Mesothelial cell of epicardium (in vitro differentiated cells): ENCODE results near the gene GOLIM4. TPM values are rescaled to one million over a fixed set of nuclear protein-coding genes. Genes with fewer than 3 reads are reported as not detected.
"Not testable (repeated sequence)": the region's sequence is repeated elsewhere in the genome, so short reads cannot be mapped to it uniquely, and the experiment has no call there.

Experiments used
- DNase-seq, 2 experiments: peaks; one replicate each; pipeline ENCODE4 v3.0.0; 2021; ENCODE audit warnings: low spot score in 2 of 2; ENCODE audit not compliant: unreplicated experiment in 2 of 2
- H3K27ac Mint-ChIP-seq: 2 replicates; pipeline ENCODE4 v1.8.0; 2021; ENCODE audit warnings: mixed read lengths
- H3K27me3 Mint-ChIP-seq: 2 replicates; pipeline ENCODE4 v1.8.0; 2021; ENCODE audit warnings: low read depth, mixed read lengths
- H3K36me3 Mint-ChIP-seq: 2 replicates; pipeline ENCODE4 v1.8.0; 2021; ENCODE audit warnings: mixed read lengths
- H3K4me1 Mint-ChIP-seq: 2 replicates; pipeline ENCODE4 v1.8.0; 2021; ENCODE audit warnings: mixed read lengths
- H3K4me3 Mint-ChIP-seq: 2 replicates; pipeline ENCODE4 v1.8.0; 2021; ENCODE audit warnings: mild to moderate bottlenecking, moderate library complexity, mixed read lengths
- H3K9me3 Mint-ChIP-seq: 2 replicates; pipeline ENCODE4 v1.8.0; 2021; ENCODE audit warnings: mixed read lengths
- total RNA-seq: library from RNA; stranded (reverse); gene quantifications from 3 replicates; pipeline ENCODE4 v1.2.1, GENCODE V29; 2021
- TF ChIP-seq, protein P1 (sequence below): fragments of 200-600 bp; sonication (generic); IDR thresholded peaks from one replicate; pipeline ENCODE4 v1.5.0; 2021; ENCODE audit warnings: antibody characterized with exemption; ENCODE audit not compliant: unreplicated experiment

The GOLIM4 gene
- total RNA-seq, 1 donor from 2014 or later: 93.7 TPM

DNA sequence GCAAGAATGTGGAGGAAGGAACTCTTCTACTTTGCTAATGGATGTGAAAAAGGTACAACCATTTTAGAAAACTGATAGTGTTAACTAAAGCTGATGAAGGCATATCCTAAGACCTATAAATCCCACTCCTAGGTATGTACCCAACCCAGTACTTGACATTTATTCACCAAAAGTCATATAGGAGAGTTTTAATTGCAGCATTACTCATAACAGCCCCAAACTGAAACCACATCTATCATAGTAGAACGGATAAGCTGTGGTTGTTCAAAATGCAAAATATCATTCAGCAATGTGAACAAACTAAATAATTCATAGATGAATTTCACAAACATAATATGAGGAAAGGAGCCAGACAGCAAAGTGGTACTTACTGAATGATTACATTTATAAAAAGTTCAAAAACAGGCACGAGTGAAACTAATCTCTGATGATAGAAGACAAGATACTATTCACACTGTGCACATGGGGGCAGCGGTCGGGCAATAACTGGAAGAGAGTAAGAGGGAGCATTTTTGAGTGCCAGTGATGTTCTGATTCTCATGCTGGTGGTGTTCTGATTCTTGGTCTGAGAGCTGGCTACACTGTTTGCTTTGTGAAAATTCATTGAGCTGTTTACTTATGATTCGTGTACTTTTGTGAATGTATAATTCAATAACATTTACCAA is 34.3 kb downstream of the GOLIM4 start:
- Mint-ChIP-seq H3K4me3 (no peak overlapping the region), H3K9me3 (peaks cover 32% of the 10 kb centered on the region), H3K27ac (peak overlapping the region; percentile 4), H3K27me3 (no peaks in the 10 kb centered on the region), H3K36me3 (peaks cover 30% of the 10 kb centered on the region), H3K4me1 (peaks cover 33% of the 10 kb centered on the region)
- TF ChIP-seq, protein P1, sequence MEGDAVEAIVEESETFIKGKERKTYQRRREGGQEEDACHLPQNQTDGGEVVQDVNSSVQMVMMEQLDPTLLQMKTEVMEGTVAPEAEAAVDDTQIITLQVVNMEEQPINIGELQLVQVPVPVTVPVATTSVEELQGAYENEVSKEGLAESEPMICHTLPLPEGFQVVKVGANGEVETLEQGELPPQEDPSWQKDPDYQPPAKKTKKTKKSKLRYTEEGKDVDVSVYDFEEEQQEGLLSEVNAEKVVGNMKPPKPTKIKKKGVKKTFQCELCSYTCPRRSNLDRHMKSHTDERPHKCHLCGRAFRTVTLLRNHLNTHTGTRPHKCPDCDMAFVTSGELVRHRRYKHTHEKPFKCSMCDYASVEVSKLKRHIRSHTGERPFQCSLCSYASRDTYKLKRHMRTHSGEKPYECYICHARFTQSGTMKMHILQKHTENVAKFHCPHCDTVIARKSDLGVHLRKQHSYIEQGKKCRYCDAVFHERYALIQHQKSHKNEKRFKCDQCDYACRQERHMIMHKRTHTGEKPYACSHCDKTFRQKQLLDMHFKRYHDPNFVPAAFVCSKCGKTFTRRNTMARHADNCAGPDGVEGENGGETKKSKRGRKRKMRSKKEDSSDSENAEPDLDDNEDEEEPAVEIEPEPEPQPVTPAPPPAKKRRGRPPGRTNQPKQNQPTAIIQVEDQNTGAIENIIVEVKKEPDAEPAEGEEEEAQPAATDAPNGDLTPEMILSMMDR: no peak
- DNase-seq: no peak

DNA sequence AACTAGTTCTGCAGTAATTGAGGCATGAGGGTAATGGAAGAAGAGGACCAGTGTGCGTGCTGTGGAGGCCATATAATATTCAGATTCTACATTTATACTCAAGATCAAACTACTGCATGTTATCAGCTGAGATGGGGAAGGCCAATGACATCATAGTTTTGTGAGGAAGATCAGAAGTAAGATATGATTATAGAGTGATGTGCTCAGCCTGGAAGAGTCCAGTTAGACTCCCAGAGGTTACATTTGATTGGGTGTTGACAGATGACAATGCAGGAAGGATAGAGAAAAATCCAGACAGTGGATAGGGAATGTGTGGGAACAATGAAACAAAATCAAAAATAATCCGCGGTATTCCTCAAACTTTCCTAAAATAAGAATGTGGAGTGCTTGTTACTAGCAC is 35.4 kb downstream of the GOLIM4 start:
- TF ChIP-seq, protein P1: no peak
- H3K9me3 Mint-ChIP-seq: peaks cover 33% of the 10 kb centered on the region
- H3K4me1 Mint-ChIP-seq: peaks cover 22% of the 10 kb centered on the region
- no peak for DNase-seq
- no peak overlapping the region for H3K4me3 Mint-ChIP-seq
- H3K27ac Mint-ChIP-seq: no peak overlapping the region
- peaks cover 40% of the 10 kb centered on the region for H3K36me3 Mint-ChIP-seq
- no peaks in the 10 kb centered on the region for H3K27me3 Mint-ChIP-seq

DNA sequence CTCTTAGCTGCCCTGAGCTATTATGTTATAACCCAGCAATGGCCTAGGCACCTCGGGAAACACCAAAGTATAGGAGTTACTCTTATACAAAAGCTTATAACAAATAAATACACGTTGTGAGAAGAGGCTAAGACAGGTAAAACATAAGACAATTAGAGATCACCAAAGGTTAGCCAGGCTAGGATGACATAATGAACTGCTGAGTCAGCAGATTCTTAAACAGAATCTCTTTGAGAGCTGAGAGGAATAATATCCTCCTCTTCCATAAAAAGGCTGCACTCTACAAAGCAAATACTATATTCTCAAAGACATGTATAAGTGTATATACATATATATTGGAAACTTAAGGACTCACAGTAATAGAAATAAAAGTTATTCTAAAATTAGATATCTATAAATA is 37.2 kb downstream of the GOLIM4 start:
- no peak for DNase-seq
- TF ChIP-seq, protein P1: no peak
- Mint-ChIP-seq H3K9me3 (peaks cover 39% of the 10 kb centered on the region), H3K36me3 (peaks cover 49% of the 10 kb centered on the region), H3K27ac (peak overlapping the region; percentile 26), H3K4me3 (no peak overlapping the region), H3K4me1 (peaks cover 22% of the 10 kb centered on the region), H3K27me3 (no peaks in the 10 kb centered on the region)

DNA sequence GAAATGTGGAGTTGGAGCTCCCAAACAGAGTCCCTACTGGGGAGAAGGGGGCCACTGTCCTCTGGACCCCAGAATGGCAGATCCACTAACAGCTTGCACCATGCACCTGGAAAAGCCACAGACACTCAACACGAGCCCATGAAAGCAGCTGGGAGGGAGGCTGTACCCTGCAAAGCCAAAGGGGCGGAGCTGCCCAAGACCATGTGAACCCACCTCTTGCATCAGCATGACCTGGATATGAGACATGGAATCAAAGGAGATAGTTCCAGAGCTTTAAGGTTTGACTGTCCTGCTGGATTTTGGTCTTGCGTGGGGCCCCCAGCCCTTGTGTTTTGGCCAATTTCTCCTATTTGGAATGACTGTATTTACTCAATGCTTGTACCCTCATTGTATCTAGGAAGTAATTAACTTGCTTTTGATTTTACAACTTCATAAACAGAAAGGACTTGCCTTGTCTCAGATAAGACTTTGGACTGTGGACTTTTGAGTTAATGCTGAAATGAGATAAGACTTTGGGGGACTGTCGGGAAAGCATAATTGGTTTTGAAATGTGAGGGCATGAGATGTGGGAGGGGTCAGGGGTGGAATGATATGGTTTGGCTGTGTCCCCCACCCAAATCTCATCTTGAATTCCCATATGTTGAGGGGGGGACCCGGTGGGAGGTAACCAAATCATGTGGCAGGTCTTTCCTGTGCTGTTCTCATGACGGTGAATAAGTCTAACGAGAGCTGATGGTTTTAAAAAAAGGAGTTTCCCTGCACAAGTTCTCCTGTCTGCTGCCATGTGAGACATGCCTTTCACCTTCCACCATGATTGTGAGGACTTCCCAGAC is 39.1 kb downstream of the GOLIM4 start:
- DNase-seq, H3K27me3 Mint-ChIP-seq, H3K4me3 Mint-ChIP-seq: not testable (repeated sequence)
- Mint-ChIP-seq H3K9me3 (peaks cover 39% of the 10 kb centered on the region), H3K4me1 (peaks cover 29% of the 10 kb centered on the region), H3K27ac (peak overlapping the region; percentile 26), H3K36me3 (peaks cover 49% of the 10 kb centered on the region)

DNA sequence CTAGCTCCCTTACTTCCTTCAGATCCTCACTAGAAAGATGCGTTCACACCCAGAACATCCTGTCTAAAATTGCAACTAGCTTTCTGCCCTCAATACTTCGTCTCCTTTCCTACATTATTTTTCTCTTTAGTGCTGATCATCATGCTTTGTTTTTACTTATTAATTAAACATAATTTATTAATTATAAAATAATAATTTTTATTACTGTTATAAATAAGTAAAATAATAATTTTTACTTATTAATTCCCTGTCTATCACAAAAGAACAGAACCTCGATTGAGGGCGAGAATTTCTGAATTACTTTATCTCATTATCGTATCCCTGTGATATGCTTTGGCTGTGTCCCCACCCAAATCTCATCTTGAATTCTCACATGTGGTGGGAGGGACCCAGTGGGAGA is 41.3 kb downstream of the GOLIM4 start:
- Mint-ChIP-seq H3K36me3 (peaks cover 34% of the 10 kb centered on the region), H3K9me3 (peaks cover 22% of the 10 kb centered on the region), H3K4me1 (peaks cover 44% of the 10 kb centered on the region), H3K27me3 (no peaks in the 10 kb centered on the region), H3K27ac (peak overlapping the region; percentile 83), H3K4me3 (no peak overlapping the region)
- DNase-seq: no peak
- TF ChIP-seq, protein P1: no peak

DNA sequence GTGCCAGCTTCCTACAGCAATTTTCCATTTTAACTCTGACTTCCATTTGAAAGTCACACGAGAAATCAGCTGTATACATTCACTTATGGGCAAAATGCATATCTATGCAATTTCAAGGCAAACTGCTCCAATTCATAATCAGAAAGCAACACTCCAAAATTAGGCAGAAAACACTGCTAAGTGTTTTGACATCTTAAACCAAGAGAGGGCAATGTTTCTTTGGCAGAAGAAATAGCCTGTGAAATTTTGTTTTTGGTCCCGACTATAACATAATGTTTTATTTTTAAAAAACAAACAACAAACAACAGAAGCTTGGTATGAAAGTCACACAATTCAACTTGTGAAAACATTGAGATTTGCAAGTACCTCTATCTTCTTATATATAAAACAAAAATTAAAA is 42.6 kb downstream of the GOLIM4 start:
- Mint-ChIP-seq H3K27me3 (no peaks in the 10 kb centered on the region), H3K36me3 (peaks cover 32% of the 10 kb centered on the region)

More for the DNA sequence above, 42.6 kb downstream of the GOLIM4 start:
- TF ChIP-seq, protein P1: no peak
- Mint-ChIP-seq H3K27ac (peak overlapping the region; percentile 55), H3K9me3 (peaks cover 15% of the 10 kb centered on the region), H3K4me1 (peaks cover 56% of the 10 kb centered on the region), H3K4me3 (no peak overlapping the region)
- DNase-seq: no peak
